ENCODE measurements around the gene CYP2U1. TPM values are rescaled to one million over a fixed set of nuclear protein-coding genes. Genes with fewer than 3 reads are reported as not detected.
"Not testable (repeated sequence)": the region's sequence is repeated elsewhere in the genome, so short reads cannot be mapped to it uniquely, and the experiment has no call there.

CYP2U1 gene
- total and polyA plus RNA-seq, 9 of the 15 experiments (the other 6 are each of a cell fraction or from before 2014, with no cell fraction given): 0.03 to 0.15 (median 0.07) TPM

DNA sequence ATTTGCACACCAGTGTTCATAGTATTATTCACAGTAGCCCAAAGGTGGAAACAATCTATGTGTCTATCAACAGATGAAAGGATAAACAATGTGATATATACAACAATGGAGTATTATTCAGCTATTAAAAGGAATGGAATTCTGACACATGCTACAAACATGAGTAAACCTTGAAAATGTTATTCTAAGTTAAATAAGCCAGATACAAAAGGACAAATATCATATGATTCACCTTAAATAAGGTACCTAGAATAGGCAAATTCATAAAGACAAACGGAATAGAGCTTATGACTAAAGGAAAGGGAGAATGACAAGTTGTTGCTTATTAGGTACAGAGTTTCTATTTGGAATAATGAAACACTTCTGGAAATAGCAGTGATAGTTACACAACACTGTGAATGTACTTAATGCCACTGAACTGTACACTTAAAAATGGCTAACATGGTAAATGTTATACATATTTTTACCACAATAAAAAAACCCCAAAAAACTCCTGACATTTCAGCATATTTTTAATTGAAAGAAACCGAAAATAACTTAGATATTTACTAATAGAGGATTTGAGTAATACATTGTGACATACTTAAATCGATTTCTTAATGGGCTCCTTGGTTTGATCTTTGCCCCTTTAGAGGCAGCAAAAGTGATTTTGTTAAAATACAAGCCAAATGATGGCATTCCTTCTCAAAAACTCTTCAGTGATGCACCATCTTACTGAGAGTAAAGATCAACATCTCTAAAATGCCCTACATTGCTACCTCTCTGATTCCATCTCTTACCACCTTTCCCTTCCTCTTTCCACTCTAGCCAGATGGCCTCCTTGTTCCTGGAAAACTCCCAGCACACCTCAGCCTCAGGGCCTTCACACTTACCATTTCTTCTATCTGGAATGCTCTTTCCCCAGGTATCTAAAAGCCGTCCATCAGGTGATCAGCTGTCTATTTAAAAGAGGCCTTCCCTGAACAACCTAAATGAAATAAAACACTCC is 8.6 kb upstream of the CYP2U1 start (continued):
- TF ChIP-seq, protein P1, sequence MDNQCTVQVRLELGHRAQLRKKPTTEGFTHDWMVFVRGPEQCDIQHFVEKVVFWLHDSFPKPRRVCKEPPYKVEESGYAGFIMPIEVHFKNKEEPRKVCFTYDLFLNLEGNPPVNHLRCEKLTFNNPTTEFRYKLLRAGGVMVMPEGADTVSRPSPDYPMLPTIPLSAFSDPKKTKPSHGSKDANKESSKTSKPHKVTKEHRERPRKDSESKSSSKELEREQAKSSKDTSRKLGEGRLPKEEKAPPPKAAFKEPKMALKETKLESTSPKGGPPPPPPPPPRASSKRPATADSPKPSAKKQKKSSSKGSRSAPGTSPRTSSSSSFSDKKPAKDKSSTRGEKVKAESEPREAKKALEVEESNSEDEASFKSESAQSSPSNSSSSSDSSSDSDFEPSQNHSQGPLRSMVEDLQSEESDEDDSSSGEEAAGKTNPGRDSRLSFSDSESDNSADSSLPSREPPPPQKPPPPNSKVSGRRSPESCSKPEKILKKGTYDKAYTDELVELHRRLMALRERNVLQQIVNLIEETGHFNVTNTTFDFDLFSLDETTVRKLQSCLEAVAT (IDR thresholded peaks at IDR 0.05): no peak
- TF ChIP-seq ARID2 (IDR thresholded peaks at IDR 0.05) (no peak), DPF2 (IDR thresholded peaks at IDR 0.05) (no peak), GABPA (tag; conservative IDR thresholded peaks at IDR 0.05; ENCODE audit: low read depth) (no peak), CCAR2 (IDR thresholded peaks at IDR 0.05; ENCODE audit: low read depth, low read length) (no peak)

- H3K4me1 ChIP-seq (replicated peaks in 1 of 2; ENCODE audit: control insufficient read depth in 2 of 2, insufficient read depth in 2 of 2, low read length in 2 of 2); H3K9me3 ChIP-seq (replicated peaks; ENCODE audit: control insufficient read depth, insufficient read depth, low read depth, low read length); FAIRE-seq; H3K4me2 ChIP-seq (ENCODE audit: insufficient read depth, low read length); ATAC-seq; in situ Hi-C loops (cut with MboI); H3K9ac ChIP-seq (ENCODE audit: insufficient read depth in 1 of 2, low read depth in 2 of 2, low read length in 2 of 2); DNase-seq (ENCODE audit: extremely low read depth in 1 of 4, low spot score in 3 of 4); POLR2A ChIA-PET; H4K20me1 ChIP-seq (replicated peaks; ENCODE audit: control insufficient read depth, insufficient read depth, low read length); intact Hi-C loops (cut with micrococcal nuclease); H3K27me3 ChIP-seq (ENCODE audit: control insufficient read depth in 2 of 2, insufficient read depth in 2 of 2, low read length in 2 of 2); H3K9me1 ChIP-seq (ENCODE audit: control insufficient read depth, insufficient read depth, low read length); H3K4me3 ChIP-seq; H2AFZ ChIP-seq (ENCODE audit: low read depth, low read length); H3K36me3 ChIP-seq (ENCODE audit: control insufficient read depth, insufficient read depth, low read length); CTCF ChIA-PET (ENCODE audit: low intra/inter-chr PET ratio); H3K27ac ChIP-seq (ENCODE audit: extremely low read depth, low read depth, low read length); BruUV-seq (replicated peaks); H3K79me2 ChIP-seq (ENCODE audit: control insufficient read depth, insufficient read depth, low read length): not testable (repeated sequence)
- peak; percentile 82 for TF ChIP-seq ZNF146 (CRISPR knock-in tag; IDR thresholded peaks at IDR 0.05; ENCODE audit: unreplicated experiment)
These were observed 5.6 kb upstream of the CYP2U1 start for GRCh38 chr4:107925713-107926112.

DNA sequence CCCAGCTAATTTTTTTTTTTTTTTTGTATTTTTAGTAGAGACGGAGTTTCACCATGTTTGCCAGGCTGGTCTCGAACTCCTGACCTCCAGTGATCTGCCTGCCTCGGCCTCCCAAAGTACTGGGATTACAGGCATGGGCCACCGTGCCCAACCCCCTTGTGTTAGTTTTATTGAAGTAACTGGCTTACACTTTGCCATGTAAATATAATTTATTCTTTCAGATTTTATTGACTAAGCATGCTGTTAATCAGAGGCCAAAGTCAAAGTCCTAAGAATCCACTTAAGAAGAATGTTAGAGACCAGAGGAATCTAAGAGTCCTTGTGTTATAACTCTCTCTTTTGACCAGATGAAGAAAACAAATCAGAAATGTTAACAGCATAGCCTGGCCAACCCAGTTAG is 4.5 kb upstream of the CYP2U1 start:
- POLR2A ChIA-PET; H3K36me3 ChIP-seq (ENCODE audit: control insufficient read depth, insufficient read depth, low read length); FAIRE-seq; H3K27me3 ChIP-seq (ENCODE audit: control insufficient read depth in 2 of 2, insufficient read depth in 2 of 2, low read length in 2 of 2); BruUV-seq (replicated peaks); H2AFZ ChIP-seq (ENCODE audit: low read depth, low read length); in situ Hi-C loops (cut with MboI); CTCF ChIA-PET (ENCODE audit: low intra/inter-chr PET ratio); H3K4me3 ChIP-seq; H3K9me1 ChIP-seq (ENCODE audit: control insufficient read depth, insufficient read depth, low read length); H3K27ac ChIP-seq (ENCODE audit: extremely low read depth, low read depth, low read length); H3K9me3 ChIP-seq (replicated peaks; ENCODE audit: control insufficient read depth, insufficient read depth, low read depth, low read length); H3K79me2 ChIP-seq (ENCODE audit: control insufficient read depth, insufficient read depth, low read length); H4K20me1 ChIP-seq (replicated peaks; ENCODE audit: control insufficient read depth, insufficient read depth, low read length); H3K9ac ChIP-seq (ENCODE audit: insufficient read depth in 1 of 2, low read depth in 2 of 2, low read length in 2 of 2); intact Hi-C loops (cut with micrococcal nuclease); H3K4me2 ChIP-seq (ENCODE audit: insufficient read depth, low read length); ATAC-seq; DNase-seq (ENCODE audit: extremely low read depth in 1 of 4, low spot score in 3 of 4): not testable (repeated sequence)
- H3K4me1 ChIP-seq (replicated peaks in 1 of 2; ENCODE audit: control insufficient read depth in 2 of 2, insufficient read depth in 2 of 2, low read length in 2 of 2): peaks cover 0 to 12% of the 10 kb centered on the region in 2 experiments; a peak in 2 of 5 replicates
- 6% methylated on average over 4 of the region's 4 CpGs for WGBS (ENCODE audit: insufficient coverage, low coverage, missing lambda C conversion rate)
